GM19438 (cell line): ENCODE results near the gene C1QTNF12.

Experiments
- ATAC-seq: cut with Tn5 transposase; IDR thresholded peaks from one replicate; pipeline ENCODE4 v1.9.1; 2021; ENCODE audit warnings: low read depth; ENCODE audit not compliant: unreplicated experiment

Gene C1QTNF12

GRCh38 chr1:1242461-1243265 is 3.9 kb downstream of the C1QTNF12 start:
- no peak for ATAC-seq

- ATAC-seq = no peak
These were observed 4.8 kb downstream of the C1QTNF12 start for GRCh38 chr1:1241588-1242219.

GRCh38 chr1:1240822-1241587 is 5.5 kb downstream of the C1QTNF12 start:
- ATAC-seq = no peak

GRCh38 chr1:1240348-1240732 is 6.2 kb downstream of the C1QTNF12 start:
- no peak for ATAC-seq

GRCh38 chr1:1239614-1240347 is 6.7 kb downstream of the C1QTNF12 start:
- no peak for ATAC-seq

- no peak for ATAC-seq
These were observed 7.3 kb downstream of the C1QTNF12 start for GRCh38 chr1:1239227-1239613.

- no peak for ATAC-seq
These were observed 7.8 kb downstream of the C1QTNF12 start for GRCh38 chr1:1238702-1239178.

GRCh38 chr1:1237874-1238701 is 8.4 kb downstream of the C1QTNF12 start:
- no peak for ATAC-seq

GRCh38 chr1:1236945-1237873 is 9.3 kb downstream of the C1QTNF12 start:
- no peak for ATAC-seq

GRCh38 chr1:1236176-1236763 is 10.3 kb downstream of the C1QTNF12 start:
- no peak for ATAC-seq

GRCh38 chr1:1235016-1235744 is 11.3 kb downstream of the C1QTNF12 start:
- ATAC-seq = no peak

GRCh38 chr1:1234180-1234808 is 12.2 kb downstream of the C1QTNF12 start:
- ATAC-seq = no peak

- no peak for ATAC-seq
These were observed 13.0 kb downstream of the C1QTNF12 start for GRCh38 chr1:1233567-1233892.

GRCh38 chr1:1232796-1233566 is 13.5 kb downstream of the C1QTNF12 start:
- ATAC-seq = no peak

- no peak for ATAC-seq
These were observed 14.2 kb downstream of the C1QTNF12 start, which contains the start of gene B3GALT6 for GRCh38 chr1:1232208-1232795. Gene B3GALT6, plus strand, starts transcription at chr1:1232237. Its CDS starts 42 bp downstream, at chr1:1232279.
